ENCODE data around the gene COL25A1. TPM values are rescaled to one million over a fixed set of nuclear protein-coding genes. Genes with fewer than 3 reads are reported as not detected.

The COL25A1 gene
- under 1 TPM in 1 of 2 experiments, not detected in 1; 0.36 TPM for total RNA-seq

DNA sequence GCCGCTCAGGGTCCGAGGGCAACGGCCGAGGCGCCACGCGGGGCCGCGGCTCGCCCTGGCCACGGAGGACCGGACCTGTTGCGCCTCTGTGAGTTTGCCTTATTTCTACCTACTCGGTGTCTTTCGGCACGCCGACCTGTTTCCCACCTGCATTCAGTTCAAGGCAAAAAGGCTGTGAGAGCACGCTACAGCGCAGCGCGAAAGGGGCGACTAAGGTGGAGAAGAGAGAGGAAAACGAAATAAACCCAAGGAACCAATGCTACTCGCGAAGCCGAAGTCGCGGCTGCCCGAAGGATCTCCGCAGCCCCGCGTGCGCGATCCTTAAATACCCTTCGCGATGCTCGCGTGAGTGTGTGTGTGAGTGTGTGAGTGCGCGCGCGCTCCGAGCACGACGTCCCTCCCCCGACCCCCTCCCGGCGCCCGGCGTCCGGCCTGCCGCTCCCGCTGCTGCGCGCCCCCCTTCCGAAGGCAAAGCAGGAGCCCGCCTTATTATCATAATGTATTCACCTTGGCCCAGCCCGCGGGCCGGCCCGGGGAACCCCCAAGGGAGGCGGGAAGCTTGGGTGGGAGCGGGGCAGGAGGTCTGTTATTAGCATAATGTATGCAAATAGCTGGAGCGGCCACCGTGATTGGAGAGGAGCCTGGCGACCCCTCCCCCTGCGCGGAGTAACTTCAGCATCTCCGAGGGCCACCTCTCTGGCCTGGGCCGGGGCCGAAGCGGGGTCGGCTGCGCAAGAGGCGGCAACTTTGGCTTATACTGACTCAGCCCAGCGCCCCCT lies at the start of gene COL25A1:
COL25A1 (minus strand) TSS at position 298 of the 779 bp plus-strand sequence.
- peaks cover 64% of the 10 kb centered on the region for H3K27me3 Mint-ChIP-seq

DNA sequence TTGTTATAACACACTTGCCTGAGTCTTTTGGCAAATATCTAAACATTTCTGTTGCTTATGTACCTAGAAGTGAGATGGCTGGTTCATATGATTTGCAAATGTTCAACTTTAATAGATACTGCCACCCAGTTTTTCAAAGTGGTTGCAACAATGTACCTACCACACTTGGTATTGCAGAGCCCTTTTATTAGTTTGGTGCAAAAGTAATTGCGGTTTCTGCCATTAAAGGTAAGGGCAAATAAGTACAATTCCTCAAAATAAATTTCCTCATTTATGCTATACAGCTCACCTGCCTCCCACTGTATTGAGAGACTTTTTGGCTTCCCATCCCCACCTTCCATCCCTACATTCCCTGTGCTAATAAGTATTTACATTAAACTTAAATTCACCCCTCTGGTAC lies 47.7 kb upstream of the COL25A1 start:
- Mint-ChIP-seq H3K9me3 (peaks cover 12% of the 10 kb centered on the region), H3K27ac (no peak overlapping the region), H3K4me1 (no peaks in the 10 kb centered on the region), H3K4me3 (no peak overlapping the region), H3K27me3 (peaks cover 19% of the 10 kb centered on the region), H3K36me3 (peaks cover 2% of the 10 kb centered on the region)
- DNase-seq: no peak

More for the DNA sequence above, at the start of gene COL25A1:
- H3K9me3 Mint-ChIP-seq: no peaks in the 10 kb centered on the region
- H3K27ac Mint-ChIP-seq: no peak within 1 kb of the TSS
- H3K36me3 Mint-ChIP-seq: no peaks in the 10 kb centered on the region
- DNase-seq: peak; percentile 64
- peaks cover 11% of the 10 kb centered on the region for H3K4me1 Mint-ChIP-seq
- peak within 1 kb of the TSS; percentile 76 for H3K4me3 Mint-ChIP-seq

DNA sequence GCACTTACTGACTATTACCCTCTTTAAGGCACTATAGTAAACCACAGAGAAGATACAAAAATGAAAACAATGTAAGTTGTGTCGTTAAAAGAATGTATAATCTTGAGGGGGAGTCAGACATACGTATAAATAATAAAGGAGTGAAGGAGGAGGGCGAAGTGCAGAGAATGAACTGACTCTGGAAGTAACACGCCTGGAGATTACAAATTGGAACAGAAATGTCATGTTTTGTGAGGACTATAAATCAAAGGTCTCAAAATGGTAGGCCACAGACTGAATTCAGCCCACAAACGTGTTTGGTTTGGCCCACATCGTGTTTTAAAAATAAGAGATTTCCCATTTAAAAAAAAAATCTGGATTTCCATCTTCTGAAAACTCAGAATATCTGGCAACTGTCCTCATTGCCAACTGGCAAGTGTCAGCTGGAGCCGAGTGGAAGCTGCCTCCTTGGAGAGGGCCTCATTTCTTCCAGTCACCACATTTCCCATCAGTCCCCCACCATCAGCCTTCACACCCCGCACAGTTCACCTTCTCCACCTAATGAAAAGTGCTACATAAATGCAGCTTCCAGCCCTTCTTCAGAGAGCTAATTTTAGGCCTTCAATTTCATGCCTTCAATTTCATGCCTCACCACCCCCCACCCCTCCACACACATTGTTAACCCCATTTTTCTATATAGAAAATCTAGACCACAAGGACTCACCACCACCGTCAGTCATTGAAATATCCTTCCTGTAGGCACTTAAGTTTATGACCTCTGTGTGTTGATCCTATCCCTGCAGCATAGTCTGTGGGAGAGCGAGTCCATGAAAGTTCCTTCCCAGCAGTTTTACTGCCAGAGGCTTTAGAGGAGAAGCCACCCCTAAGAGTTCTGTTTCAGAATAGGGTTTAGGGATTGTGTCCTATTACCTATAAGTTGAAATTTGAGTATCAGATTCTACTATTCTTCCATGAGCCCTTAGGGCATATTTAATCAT lies 32.0 kb upstream of the COL25A1 start:
- Mint-ChIP-seq H3K9me3 (no peaks in the 10 kb centered on the region), H3K4me3 (no peak overlapping the region), H3K36me3 (no peaks in the 10 kb centered on the region), H3K27ac (no peak overlapping the region), H3K27me3 (peaks cover 10% of the 10 kb centered on the region), H3K4me1 (no peaks in the 10 kb centered on the region)
- DNase-seq: no peak

DNA sequence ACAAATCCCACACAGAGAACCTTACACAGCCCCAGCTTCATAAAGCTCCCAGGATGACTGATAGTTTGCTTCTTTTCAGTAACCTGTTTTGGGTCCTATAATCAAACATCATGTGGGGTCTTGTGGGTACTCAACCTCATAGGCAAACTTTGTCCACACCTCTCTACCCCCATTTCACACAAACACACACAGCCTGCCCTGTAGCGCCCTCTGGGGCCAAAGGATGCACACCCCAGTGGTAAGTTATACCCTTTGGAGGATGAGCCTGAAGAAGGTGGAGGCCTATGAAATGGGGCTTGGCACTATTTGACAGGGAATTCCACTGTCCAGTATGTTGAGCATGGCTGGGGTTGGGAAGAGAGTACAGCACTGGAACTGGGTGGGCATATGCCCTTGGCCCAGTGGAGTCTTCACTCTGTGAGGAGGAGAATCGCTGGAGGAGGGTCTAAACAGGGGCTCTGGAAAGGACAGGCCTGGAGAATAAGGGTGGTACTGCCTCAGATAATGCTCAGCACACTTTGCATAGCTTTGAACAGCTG lies 30.5 kb upstream of the COL25A1 start:
- no peak for DNase-seq
- Mint-ChIP-seq H3K4me3 (no peak overlapping the region), H3K36me3 (no peaks in the 10 kb centered on the region), H3K27ac (no peak overlapping the region), H3K9me3 (no peaks in the 10 kb centered on the region), H3K4me1 (no peaks in the 10 kb centered on the region), H3K27me3 (peaks cover 3% of the 10 kb centered on the region)

DNA sequence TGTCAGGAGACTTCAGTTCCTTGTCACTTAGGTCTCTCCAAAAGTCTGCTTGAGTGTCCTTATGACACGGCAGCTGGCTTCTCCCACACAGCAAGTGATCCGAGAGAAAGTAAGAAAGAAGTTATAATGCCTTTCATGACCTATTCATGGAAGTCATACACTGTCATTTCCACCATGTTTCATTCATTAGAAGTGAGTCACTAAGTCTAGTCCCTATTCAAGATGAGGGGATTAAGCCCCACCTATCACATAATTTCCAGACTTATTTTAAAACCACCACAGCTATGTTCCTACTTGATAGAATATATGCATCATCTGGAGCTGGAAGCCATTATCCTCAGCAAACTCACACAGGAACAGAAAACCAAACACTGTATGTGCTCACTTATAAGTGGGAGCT lies 25.2 kb upstream of the COL25A1 start:
- no peaks in the 10 kb centered on the region for H3K27me3 Mint-ChIP-seq
- H3K9me3 Mint-ChIP-seq: peaks cover 12% of the 10 kb centered on the region
- no peak overlapping the region for H3K27ac Mint-ChIP-seq
- no peaks in the 10 kb centered on the region for H3K4me1 Mint-ChIP-seq
- no peak for DNase-seq
- H3K4me3 Mint-ChIP-seq: no peak overlapping the region
- H3K36me3 Mint-ChIP-seq: peaks cover 4% of the 10 kb centered on the region

DNA sequence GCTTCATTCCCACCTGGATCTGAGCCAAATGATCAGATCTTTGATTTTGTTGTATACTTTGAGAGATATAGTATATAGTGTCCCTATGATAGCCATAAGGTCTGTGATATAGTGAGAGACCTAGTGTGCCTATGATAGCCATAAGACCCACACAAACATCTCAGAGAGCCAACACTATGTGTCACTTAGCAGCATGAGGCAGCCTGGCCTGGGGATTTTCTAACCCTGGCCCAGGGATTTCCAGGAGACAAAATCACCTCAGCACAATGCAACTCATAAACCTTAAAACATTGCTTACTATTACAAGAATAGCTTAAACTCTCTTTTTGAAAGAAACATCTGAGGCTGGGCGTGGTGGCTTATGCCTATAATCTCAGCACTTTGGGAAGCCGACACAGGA lies 23.2 kb upstream of the COL25A1 start:
- Mint-ChIP-seq H3K9me3 (peaks cover 22% of the 10 kb centered on the region), H3K27me3 (no peaks in the 10 kb centered on the region), H3K27ac (no peak overlapping the region), H3K4me1 (no peaks in the 10 kb centered on the region), H3K36me3 (peaks cover 9% of the 10 kb centered on the region), H3K4me3 (no peak overlapping the region)
- DNase-seq: no peak

DNA sequence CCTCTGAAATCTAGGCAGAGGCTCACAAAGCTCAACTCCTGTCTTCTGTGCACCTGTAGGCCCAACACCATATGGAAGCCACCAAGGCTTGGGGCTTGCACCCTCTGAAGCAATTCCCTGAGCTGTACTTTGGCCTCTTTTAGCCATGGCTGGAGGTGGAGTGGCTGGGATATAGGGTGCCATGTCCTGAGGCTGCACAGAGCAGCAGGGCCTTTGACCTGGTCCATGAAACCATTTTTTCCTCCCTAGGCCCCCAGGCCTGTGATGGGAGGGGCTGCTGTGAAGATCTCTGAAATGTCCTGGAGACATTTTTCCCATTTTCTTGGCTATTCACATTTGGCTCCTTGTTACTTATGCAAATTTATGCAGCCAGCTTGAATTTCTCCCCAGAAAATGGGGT lies 20.9 kb upstream of the COL25A1 start:
- H3K9me3 Mint-ChIP-seq: peaks cover 26% of the 10 kb centered on the region
- H3K4me1 Mint-ChIP-seq: no peaks in the 10 kb centered on the region
- peaks cover 9% of the 10 kb centered on the region for H3K36me3 Mint-ChIP-seq
- H3K4me3 Mint-ChIP-seq: no peak overlapping the region
- H3K27ac Mint-ChIP-seq: no peak overlapping the region
- no peak for DNase-seq
- no peaks in the 10 kb centered on the region for H3K27me3 Mint-ChIP-seq

DNA sequence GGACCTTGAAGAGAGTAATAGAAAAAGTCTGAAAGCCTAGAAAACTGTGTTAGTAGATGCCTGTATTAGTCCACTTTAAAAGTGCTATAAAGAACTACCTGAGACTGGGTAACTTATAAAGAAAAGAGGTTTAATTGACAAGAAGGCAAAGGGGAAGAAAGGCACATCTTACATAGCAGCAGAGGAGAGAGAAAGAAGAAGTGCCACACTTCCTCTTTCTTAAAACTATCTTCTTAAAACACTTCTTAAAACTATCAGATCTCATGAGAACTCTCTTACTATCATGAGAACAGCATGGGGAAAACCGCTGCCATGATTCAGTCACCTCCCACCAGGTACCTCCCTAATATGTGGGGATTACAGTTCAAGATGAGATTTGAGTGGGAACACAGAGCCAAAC lies 18.8 kb upstream of the COL25A1 start:
- peaks cover 26% of the 10 kb centered on the region for H3K9me3 Mint-ChIP-seq
- H3K4me1 Mint-ChIP-seq: no peaks in the 10 kb centered on the region
- peaks cover 9% of the 10 kb centered on the region for H3K36me3 Mint-ChIP-seq
- no peak overlapping the region for H3K27ac Mint-ChIP-seq
- no peak overlapping the region for H3K4me3 Mint-ChIP-seq
- no peaks in the 10 kb centered on the region for H3K27me3 Mint-ChIP-seq
- no peak for DNase-seq

DNA sequence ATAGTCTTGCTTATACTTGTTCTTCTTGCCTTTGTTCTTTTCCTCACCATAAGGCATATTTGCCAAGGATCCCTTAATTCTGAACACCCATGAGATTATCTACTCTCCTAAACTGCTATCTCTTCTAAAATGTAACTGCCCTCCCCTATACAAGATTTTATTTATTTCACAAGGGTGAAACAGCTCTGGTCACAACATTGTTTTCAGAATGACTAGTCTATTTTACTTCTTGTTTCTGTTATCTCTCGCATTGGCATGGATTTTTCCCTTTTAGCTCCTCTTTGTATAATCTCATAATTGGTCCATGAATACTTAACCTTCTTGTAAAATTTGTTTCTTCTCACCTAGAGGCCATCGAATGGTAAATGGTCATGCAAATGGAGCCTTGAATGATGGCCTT lies 17.2 kb upstream of the COL25A1 start:
- no peaks in the 10 kb centered on the region for H3K4me1 Mint-ChIP-seq
- peaks cover 26% of the 10 kb centered on the region for H3K9me3 Mint-ChIP-seq
- no peak for DNase-seq
- H3K36me3 Mint-ChIP-seq: peaks cover 9% of the 10 kb centered on the region
- H3K27me3 Mint-ChIP-seq: no peaks in the 10 kb centered on the region
- H3K4me3 Mint-ChIP-seq: no peak overlapping the region
- no peak overlapping the region for H3K27ac Mint-ChIP-seq

DNA sequence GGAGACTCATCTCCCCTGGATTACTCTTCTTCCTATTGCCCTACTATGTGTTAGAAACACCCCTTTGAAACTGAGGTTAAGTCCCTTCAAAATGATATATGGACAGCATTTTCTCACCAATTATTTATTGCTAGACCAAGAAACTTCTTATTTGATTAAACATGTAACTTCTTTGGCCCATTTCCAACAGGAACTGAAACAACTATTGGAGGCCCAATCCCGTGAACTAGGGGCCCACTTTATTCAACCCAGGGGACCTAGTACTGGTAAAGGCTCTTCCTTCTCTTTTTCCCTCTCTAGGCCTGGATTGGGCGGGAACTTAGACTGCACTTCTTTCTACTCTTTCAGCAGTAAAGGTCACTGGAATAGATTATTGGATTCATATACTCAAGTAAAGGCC lies 16.7 kb upstream of the COL25A1 start:
- Mint-ChIP-seq H3K27ac (no peak overlapping the region), H3K36me3 (peaks cover 9% of the 10 kb centered on the region), H3K9me3 (peaks cover 23% of the 10 kb centered on the region), H3K4me1 (no peaks in the 10 kb centered on the region), H3K27me3 (no peaks in the 10 kb centered on the region), H3K4me3 (no peak overlapping the region)
- no peak for DNase-seq

DNA sequence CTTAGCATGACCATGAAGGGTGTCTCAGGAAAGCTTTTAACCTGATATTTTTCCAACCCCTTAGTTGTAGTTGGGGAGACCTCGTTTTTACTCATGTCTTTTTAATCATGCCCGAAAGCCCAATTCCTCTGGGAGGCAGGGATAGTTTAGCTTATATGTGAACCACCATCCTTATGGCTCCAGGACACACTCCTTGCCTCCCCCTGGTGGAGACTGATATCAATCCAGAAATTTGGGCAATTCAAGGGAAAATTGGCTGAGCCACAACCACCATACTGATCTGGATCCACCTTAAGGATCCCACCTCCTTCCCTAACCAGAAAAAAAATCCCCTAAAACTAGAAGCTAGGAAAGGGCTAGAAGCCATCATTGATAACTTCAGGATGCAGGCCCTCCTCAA lies 13.4 kb upstream of the COL25A1 start:
- Mint-ChIP-seq H3K27ac (no peak overlapping the region), H3K27me3 (no peaks in the 10 kb centered on the region)

DNA sequence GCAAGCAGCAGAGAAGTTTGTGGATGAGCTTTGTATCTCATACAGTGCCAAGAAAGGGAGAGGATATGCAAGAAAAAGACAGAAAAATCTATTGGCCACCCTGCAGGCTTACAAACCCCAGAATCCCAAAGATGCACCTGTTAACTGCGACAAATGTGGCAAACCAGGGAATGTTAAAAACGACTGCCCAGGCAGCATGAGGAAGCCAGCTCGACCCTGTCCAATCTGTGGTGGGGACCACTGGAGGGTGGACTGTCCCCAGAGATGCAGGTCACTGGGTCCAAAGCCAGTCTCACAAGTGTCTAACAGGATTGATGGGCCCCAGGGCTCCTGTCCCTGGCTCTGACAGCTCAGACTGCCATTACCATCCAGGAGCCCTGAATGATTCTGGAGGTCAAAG lies 12.9 kb upstream of the COL25A1 start:
- Mint-ChIP-seq H3K36me3 (no peaks in the 10 kb centered on the region), H3K4me1 (no peaks in the 10 kb centered on the region), H3K27ac (no peak overlapping the region), H3K27me3 (no peaks in the 10 kb centered on the region), H3K9me3 (peaks cover 13% of the 10 kb centered on the region), H3K4me3 (no peak overlapping the region)
- no peak for DNase-seq

More for the DNA sequence above, 13.4 kb upstream of the COL25A1 start:
- Mint-ChIP-seq H3K4me3 (no peak overlapping the region), H3K9me3 (peaks cover 18% of the 10 kb centered on the region), H3K4me1 (no peaks in the 10 kb centered on the region), H3K36me3 (no peaks in the 10 kb centered on the region)
- DNase-seq: no peak

DNA sequence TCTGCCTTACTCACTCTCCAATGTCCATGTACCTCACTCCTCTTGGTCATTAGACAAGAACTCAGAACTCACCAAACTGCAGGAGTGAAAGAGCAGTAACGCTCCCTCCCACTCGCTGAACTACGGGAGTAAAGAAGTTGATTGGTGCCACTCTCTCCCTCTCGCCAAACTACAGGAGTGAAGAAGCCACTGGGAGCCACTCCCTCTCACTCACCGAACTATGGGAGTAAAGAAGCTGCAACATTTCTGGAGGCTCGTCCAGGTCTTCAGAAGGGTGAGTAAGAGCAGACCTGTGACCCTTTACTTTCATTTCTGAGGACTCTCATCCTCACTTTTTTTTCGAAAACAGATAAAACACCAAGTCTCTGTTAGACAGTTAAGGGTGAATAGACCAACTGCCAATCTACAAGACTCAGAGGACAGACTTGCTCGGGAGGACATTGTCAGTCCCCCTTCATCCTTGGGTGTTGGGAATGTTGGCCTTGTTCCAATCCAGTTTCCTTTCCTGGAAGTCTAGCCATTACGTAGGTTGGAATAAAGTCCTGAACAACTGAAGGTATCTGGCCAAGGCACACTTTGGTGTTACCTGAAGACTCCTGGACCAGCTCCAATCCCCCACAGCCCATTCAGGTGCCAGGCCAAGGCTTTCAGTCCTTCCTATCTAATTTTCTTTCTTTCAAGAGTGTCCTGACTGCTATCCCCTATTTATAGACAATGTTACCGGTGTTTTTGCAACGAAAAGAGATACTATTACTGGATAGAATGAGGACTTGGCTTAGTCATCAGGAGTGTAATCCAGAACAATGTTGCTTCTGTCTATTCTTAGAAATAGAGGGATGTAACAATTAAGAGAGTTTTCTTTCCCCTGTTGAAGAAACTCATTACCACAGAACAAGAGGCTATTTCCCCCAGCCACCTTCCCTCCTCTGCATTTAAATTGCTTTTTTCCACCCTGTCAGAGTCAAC lies 11.0 kb upstream of the COL25A1 start:
- Mint-ChIP-seq H3K36me3 (no peaks in the 10 kb centered on the region), H3K9me3 (peaks cover 13% of the 10 kb centered on the region), H3K27me3 (no peaks in the 10 kb centered on the region), H3K4me3 (no peak overlapping the region), H3K27ac (no peak overlapping the region), H3K4me1 (no peaks in the 10 kb centered on the region)
- no peak for DNase-seq

DNA sequence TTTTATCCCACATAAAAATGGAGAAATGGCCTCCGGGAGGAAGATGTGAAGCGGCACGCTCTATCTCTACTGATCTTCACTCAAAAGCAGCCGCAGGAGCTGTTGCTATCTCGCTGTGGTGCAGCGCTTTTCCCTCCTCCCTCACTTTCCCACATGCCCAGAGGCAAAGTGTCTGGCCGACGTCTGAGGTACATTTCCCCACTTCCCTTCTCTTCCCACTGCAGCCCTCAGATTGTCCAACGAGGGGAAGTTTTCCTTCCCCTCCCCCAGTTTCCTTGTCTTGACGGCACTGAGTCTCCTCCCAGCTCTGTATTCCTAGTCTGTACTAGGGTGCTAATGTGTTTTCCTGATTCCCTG lies 660 bp upstream of the COL25A1 start:
- no peaks in the 10 kb centered on the region for H3K9me3 Mint-ChIP-seq
- no peak for DNase-seq
- H3K27me3 Mint-ChIP-seq: peaks cover 61% of the 10 kb centered on the region
- H3K36me3 Mint-ChIP-seq: no peaks in the 10 kb centered on the region
- no peak overlapping the region for H3K27ac Mint-ChIP-seq
- peak overlapping the region; percentile 76 for H3K4me3 Mint-ChIP-seq
- H3K4me1 Mint-ChIP-seq: peaks cover 11% of the 10 kb centered on the region
